ENCODE data around the gene IFT74. TPM values are rescaled to one million over a fixed set of nuclear protein-coding genes. Genes with fewer than 3 reads are reported as not detected.

The IFT74 gene
- total RNA-seq, 1 donor from 2014 or later: 16.0 TPM

DNA sequence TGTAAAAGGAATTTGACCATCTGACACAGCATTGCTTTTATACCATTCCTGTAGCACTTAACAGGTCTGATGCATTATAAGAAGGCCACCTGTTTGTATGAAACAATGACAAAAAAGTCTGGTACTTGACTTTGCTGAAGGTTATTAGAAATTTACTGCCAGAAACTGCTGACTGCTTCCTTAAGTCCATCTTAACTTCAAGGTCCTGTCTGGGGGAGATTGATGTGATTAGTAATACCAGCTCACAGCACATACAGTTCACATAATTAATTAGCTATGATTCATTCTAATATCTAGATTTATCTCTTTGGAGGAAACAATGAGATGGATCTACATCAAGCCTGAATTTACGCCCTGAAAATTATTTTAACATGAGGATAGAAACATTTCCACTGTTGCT is 103.2 kb downstream of the IFT74 start:
- no peak for DNase-seq (ENCODE audit: extremely low spot score in 2 of 2)
- Histone ChIP-seq H3K27ac (no peak overlapping the region), H3K4me1 (peaks cover 4% of the 10 kb centered on the region), H3K4me3 (no peak overlapping the region), H3K9me3 (no peaks in the 10 kb centered on the region), H3K27me3 (no peaks in the 10 kb centered on the region), H3K36me3 (no peaks in the 10 kb centered on the region)
- intact Hi-C loops (cut with DNase I): no loop called here
- TF ChIP-seq POLR2AphosphoS5 (IDR thresholded peaks at IDR 0.05; ENCODE audit: insufficient read depth in 1 of 2, low read depth in 1 of 2) (no peak), POLR2A (IDR thresholded peaks at IDR 0.05) (no peak)
- TF ChIP-seq, protein P1, sequence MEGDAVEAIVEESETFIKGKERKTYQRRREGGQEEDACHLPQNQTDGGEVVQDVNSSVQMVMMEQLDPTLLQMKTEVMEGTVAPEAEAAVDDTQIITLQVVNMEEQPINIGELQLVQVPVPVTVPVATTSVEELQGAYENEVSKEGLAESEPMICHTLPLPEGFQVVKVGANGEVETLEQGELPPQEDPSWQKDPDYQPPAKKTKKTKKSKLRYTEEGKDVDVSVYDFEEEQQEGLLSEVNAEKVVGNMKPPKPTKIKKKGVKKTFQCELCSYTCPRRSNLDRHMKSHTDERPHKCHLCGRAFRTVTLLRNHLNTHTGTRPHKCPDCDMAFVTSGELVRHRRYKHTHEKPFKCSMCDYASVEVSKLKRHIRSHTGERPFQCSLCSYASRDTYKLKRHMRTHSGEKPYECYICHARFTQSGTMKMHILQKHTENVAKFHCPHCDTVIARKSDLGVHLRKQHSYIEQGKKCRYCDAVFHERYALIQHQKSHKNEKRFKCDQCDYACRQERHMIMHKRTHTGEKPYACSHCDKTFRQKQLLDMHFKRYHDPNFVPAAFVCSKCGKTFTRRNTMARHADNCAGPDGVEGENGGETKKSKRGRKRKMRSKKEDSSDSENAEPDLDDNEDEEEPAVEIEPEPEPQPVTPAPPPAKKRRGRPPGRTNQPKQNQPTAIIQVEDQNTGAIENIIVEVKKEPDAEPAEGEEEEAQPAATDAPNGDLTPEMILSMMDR (IDR thresholded peaks at IDR 0.05): no peak

DNA sequence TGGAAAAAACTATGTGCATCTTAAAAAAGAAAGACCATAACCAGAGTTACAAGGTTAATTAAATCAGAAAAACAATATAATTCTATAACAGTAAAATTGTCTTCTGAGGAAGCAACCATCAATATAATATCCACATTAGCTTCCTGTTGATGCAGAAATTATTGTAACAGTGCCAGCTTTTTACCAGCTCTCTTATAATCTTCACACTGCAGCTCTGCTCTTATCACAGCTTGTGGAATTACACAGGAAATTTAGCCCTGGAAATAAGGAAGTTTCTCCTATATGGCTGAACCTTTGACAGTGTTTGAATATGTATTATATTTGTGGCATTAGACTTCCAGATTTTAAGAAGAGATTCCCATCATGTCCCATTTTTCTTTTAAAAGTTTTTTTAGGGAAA is 103.7 kb downstream of the IFT74 start:
- TF ChIP-seq POLR2AphosphoS5 (IDR thresholded peaks at IDR 0.05; ENCODE audit: insufficient read depth in 1 of 2, low read depth in 1 of 2): peak in 1 of 2 donors; percentile 27
- TF ChIP-seq, protein P1 (IDR thresholded peaks at IDR 0.05): no peak
- intact Hi-C loops (cut with DNase I): no loop called here
- H3K27ac ChIP-seq: no peak overlapping the region
- H3K4me1 ChIP-seq: no peaks in the 10 kb centered on the region
- no peaks in the 10 kb centered on the region for H3K27me3 ChIP-seq
- no peaks in the 10 kb centered on the region for H3K36me3 ChIP-seq
- H3K9me3 ChIP-seq: no peaks in the 10 kb centered on the region
- DNase-seq (ENCODE audit: extremely low spot score in 2 of 2): no peak
- H3K4me3 ChIP-seq: no peak overlapping the region

DNA sequence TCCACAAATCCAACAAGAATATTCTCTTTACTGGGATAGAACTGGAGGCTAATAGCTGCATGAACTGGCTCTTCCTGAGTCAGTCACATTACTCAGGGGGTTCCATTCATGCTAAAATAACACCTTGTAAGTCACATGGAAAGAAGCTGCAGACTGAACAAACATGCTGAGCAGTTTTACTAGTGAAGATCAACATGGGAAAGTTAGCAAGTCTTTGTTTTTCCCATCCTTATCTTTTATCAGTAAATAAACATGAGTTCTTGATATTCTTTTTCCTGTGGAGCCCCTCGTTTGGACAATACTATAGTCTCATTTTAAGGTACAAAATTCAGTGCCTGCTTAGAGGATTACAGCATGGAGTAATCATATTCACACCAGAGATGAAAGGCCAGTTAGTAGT is 109.1 kb downstream of the IFT74 start:
- DNase-seq (ENCODE audit: extremely low spot score in 2 of 2): no peak
- Histone ChIP-seq H3K27me3 (no peaks in the 10 kb centered on the region), H3K4me1 (no peaks in the 10 kb centered on the region), H3K9me3 (no peaks in the 10 kb centered on the region), H3K27ac (no peak overlapping the region), H3K36me3 (no peaks in the 10 kb centered on the region), H3K4me3 (no peak overlapping the region)
- TF ChIP-seq, protein P1 (IDR thresholded peaks at IDR 0.05): no peak
- intact Hi-C loops (cut with DNase I): no loop called here

DNA sequence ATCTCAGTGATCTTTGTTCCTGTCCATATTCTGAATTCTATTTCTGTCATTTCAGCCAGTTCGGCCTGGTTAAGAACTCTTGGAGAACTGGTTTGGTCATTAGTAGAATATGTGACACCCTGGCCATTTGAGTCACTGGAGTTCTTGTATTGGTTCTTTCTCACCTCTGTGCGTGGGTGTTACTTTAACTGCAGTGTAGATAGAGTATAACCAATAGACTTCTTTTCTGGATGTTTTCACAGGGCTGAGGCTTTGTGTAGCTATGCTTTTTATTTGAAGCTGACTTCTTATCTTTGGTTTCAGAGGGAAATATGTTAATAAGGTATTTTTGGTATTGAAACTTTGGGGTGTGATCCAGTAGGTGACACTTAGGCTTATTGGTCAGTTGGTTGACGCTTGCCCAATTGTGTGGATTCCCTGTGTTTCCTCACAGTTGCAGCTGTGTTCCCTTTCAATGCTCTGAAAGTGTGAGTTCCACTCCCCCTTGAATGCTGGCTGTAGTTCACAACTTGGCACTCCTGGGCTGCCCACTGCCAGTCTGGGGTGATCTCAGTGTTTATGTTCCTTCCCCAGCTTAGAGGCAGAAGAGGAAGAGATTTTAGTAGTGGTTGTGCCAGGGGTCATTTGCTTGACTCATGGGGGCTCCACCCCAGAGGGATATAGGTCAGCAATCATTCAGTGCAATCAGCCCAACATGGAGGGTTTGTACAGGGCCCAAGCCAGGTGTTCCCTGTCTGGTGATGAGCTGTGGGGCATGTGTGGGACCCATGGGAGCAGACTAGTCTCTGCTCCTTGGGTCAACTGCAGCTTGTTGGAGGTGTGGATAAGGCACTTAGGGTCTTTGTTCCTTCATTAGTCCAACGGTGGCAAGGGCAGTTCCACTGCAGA is 117.9 kb downstream of the IFT74 start:
- Histone ChIP-seq H3K4me1 (no peaks in the 10 kb centered on the region), H3K9me3 (no peaks in the 10 kb centered on the region), H3K27ac (no peak overlapping the region), H3K36me3 (no peaks in the 10 kb centered on the region), H3K27me3 (no peaks in the 10 kb centered on the region), H3K4me3 (no peak overlapping the region)
- TF ChIP-seq, protein P1 (IDR thresholded peaks at IDR 0.05): no peak
- TF ChIP-seq POLR2AphosphoS5 (IDR thresholded peaks at IDR 0.05; ENCODE audit: insufficient read depth in 1 of 2, low read depth in 1 of 2): no peak
- intact Hi-C loops (cut with DNase I): no loop called here
- DNase-seq (ENCODE audit: extremely low spot score in 2 of 2): no peak

DNA sequence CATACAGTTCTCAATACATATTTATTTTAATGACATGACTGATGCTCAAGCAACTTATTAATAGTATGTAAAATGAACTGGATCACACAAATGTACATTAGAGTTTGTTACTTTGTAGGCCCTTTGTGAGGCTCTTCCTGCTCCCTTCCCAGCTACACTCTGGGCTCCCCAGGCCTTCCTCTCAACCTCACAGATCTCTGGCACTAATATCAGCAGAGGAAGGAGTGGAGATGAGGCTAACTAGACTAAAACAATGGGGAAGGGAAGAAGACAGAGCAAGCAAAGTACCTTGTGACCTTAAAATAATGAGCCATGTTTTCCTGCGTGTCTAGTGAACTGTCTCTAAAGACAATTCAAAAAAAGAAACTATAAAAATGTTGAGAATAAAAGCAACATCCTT is 122.5 kb downstream of the IFT74 start:
- Histone ChIP-seq H3K27ac (no peak overlapping the region), H3K27me3 (no peaks in the 10 kb centered on the region), H3K36me3 (no peaks in the 10 kb centered on the region), H3K4me1 (no peaks in the 10 kb centered on the region), H3K4me3 (no peak overlapping the region), H3K9me3 (no peaks in the 10 kb centered on the region)
- intact Hi-C loops (cut with DNase I): no loop called here
- TF ChIP-seq, protein P1 (IDR thresholded peaks at IDR 0.05): no peak
- TF ChIP-seq POLR2AphosphoS5 (IDR thresholded peaks at IDR 0.05; ENCODE audit: insufficient read depth in 1 of 2, low read depth in 1 of 2) (no peak), POLR2A (IDR thresholded peaks at IDR 0.05) (no peak)
- DNase-seq (ENCODE audit: extremely low spot score in 2 of 2): no peak

Measured in vagina (tissue), 2 donors.